Gastroesophageal sphincter (tissue), 4 donors: ENCODE measurements around the gene PACRG. TPM values are rescaled to one million over a fixed set of nuclear protein-coding genes. Genes with fewer than 3 reads are reported as not detected.

Source experiments
- ATAC-seq: fragments of 150-250 bp; one replicate; pipeline ENCODE4 v1.9.1; 2016; ENCODE audit warnings: mild to moderate bottlenecking, moderate library complexity
- H3K27ac ChIP-seq, 4 donors: fragments of 200-600 bp; sonication (generic) in 3 of 4; 1 replicate in 3 of 4; 2 replicates in 1 of 4; pipeline ENCODE4 v1.5.1; 2016 to 2019
- H3K27me3 ChIP-seq: fragments of 200-600 bp; sonication (generic); one replicate; pipeline ENCODE4 v1.5.1; 2019
- H3K36me3 ChIP-seq, 2 donors: fragments of 200-600 bp; sonication (generic); one replicate each; pipeline ENCODE4 v1.5.1; 2019; ENCODE audit warnings: control low read depth in 1 of 2
- H3K4me1 ChIP-seq, 3 donors: fragments of 200-600 bp; sonication (generic); 1 replicate in 2 of 3; 2 replicates in 1 of 3; pipeline ENCODE4 v1.5.1; 2016 to 2019; ENCODE audit warnings: control low read depth in 2 of 3
- H3K4me3 ChIP-seq, 2 donors: fragments of 200-600 bp; sonication (generic); one replicate each; pipeline ENCODE4 v1.5.1; 2019; ENCODE audit warnings: mild to moderate bottlenecking in 1 of 2, moderate library complexity in 1 of 2
- H3K9me3 ChIP-seq, 3 donors: fragments of 200-600 bp; sonication (generic); one replicate each; pipeline ENCODE4 v1.5.1; 2017 to 2019; ENCODE audit warnings: control low read depth in 2 of 3
- EP300 ChIP-seq: sonication (generic); formaldehyde crosslinking; IDR thresholded peaks from one replicate; pipeline ENCODE4 v1.6.1; 2017; ENCODE audit warnings: antibody characterized with exemption, mild to moderate bottlenecking
- POLR2A ChIP-seq, 2 donors: fragments of 450-650 bp; IDR thresholded peaks; one replicate each; pipeline ENCODE4 v1.6.1; 2017; ENCODE audit warnings: antibody characterized with exemption in 2 of 2, mild to moderate bottlenecking in 2 of 2, moderate library complexity in 1 of 2
- POLR2AphosphoS5 ChIP-seq: sonication (generic); formaldehyde crosslinking; IDR thresholded peaks from one replicate; pipeline ENCODE4 v1.6.1; 2017; ENCODE audit warnings: antibody characterized with exemption
- WGBS, 2 donors: methylation state at CpG; one replicate each; pipeline ENCODE4 v1.1.5; 2018; ENCODE audit warnings: low coverage in 1 of 2; 5-methylcytosine and 5-hydroxymethylcytosine counted together
- total RNA-seq, 4 donors: library from RNA; depleted of rRNA; stranded (reverse); fragments of >200 nt; gene quantifications; one replicate each; pipeline ENCODE4 v1.1.0, GENCODE V29; 2016
- TF ChIP-seq, protein P1 (sequence below), 4 experiments: fragments of 200-600 bp in 2 of 4; fragments of 450-650 bp in 2 of 4; sonication (generic) in 1 of 4; IDR thresholded peaks; one replicate each; pipeline ENCODE4 v1.5.1; 2017 to 2019; ENCODE audit warnings: antibody characterized with exemption in 4 of 4, mild to moderate bottlenecking in 2 of 4, moderate library complexity in 2 of 4

Gene PACRG
- total RNA-seq, 4 donors from 2014 or later = 1.0 to 7.0 TPM; not detected in 2

DNA sequence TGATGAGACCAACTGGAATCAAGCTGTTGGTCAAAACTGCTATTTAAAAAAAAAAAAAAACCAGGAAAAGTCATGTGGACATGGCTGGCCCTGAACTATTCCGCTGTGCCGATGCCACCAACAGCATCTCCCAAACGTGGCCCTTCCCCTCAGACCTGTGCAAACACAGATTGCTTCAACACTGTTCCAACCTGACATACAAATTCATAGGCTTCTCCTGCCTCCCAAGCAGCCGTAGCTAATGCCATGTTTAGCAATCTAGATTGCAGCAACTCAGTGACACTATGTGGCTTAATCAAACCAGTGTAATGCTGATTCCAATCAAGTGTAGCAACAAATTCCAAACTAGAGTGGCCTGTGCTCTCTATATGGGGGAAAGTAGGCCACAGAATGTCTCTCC, 16.4 kb upstream of the PACRG start:
- TF ChIP-seq POLR2AphosphoS5 = no peak
- TF ChIP-seq, protein P1, sequence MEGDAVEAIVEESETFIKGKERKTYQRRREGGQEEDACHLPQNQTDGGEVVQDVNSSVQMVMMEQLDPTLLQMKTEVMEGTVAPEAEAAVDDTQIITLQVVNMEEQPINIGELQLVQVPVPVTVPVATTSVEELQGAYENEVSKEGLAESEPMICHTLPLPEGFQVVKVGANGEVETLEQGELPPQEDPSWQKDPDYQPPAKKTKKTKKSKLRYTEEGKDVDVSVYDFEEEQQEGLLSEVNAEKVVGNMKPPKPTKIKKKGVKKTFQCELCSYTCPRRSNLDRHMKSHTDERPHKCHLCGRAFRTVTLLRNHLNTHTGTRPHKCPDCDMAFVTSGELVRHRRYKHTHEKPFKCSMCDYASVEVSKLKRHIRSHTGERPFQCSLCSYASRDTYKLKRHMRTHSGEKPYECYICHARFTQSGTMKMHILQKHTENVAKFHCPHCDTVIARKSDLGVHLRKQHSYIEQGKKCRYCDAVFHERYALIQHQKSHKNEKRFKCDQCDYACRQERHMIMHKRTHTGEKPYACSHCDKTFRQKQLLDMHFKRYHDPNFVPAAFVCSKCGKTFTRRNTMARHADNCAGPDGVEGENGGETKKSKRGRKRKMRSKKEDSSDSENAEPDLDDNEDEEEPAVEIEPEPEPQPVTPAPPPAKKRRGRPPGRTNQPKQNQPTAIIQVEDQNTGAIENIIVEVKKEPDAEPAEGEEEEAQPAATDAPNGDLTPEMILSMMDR (IDR thresholded peaks at IDR 0.05) = no peak
- no peak for TF ChIP-seq POLR2A (IDR thresholded peaks at IDR 0.05)
- TF ChIP-seq EP300 = no peak
- ATAC-seq = no peak
- Histone ChIP-seq H3K27ac (no peak overlapping the region), H3K36me3 (no peaks in the 10 kb centered on the region), H3K9me3 (no peaks in the 10 kb centered on the region), H3K27me3 (no peaks in the 10 kb centered on the region), H3K4me1 (no peaks in the 10 kb centered on the region), H3K4me3 (no peak overlapping the region)
- 90 to 94% methylated on average over 3 to 4 of the region's 4 CpGs for WGBS, 2 donors

- TF ChIP-seq, protein P1 (IDR thresholded peaks at IDR 0.05) = no peak
- TF ChIP-seq POLR2A (IDR thresholded peaks at IDR 0.05) (no peak), POLR2AphosphoS5 (no peak), EP300 (no peak)
- no peaks in the 10 kb centered on the region for H3K27me3 ChIP-seq
- ATAC-seq = no peak
- no peaks in the 10 kb centered on the region for H3K36me3 ChIP-seq
- no peak overlapping the region for H3K27ac ChIP-seq
- H3K9me3 ChIP-seq = no peaks in the 10 kb centered on the region
- no peaks in the 10 kb centered on the region for H3K4me1 ChIP-seq
- 88 to 89% methylated on average over 2 of the region's 2 CpGs for WGBS, 2 donors
- H3K4me3 ChIP-seq = no peak overlapping the region
Measured at GRCh38 chr6:162712694-162713093, 15.1 kb upstream of the PACRG start.

GRCh38 chr6:162713974-162714780, 13.6 kb upstream of the PACRG start:
- whole genome bisulfite sequencing, 2 donors = 84 to 89% methylated on average over 10 to 12 of the region's 13 CpGs
- ATAC-seq = no peak

GRCh38 chr6:162715601-162716000, 12.2 kb upstream of the PACRG start:
- TF ChIP-seq EP300 (no peak), POLR2AphosphoS5 (no peak), POLR2A (IDR thresholded peaks at IDR 0.05) (no peak)
- TF ChIP-seq, protein P1 (IDR thresholded peaks at IDR 0.05) = no peak
- Histone ChIP-seq H3K4me3 (no peak overlapping the region), H3K27me3 (no peaks in the 10 kb centered on the region), H3K4me1 (no peaks in the 10 kb centered on the region), H3K9me3 (no peaks in the 10 kb centered on the region), H3K36me3 (no peaks in the 10 kb centered on the region), H3K27ac (no peak overlapping the region)
- WGBS, 2 donors = 87 to 96% methylated on average over 5 to 6 of the region's 6 CpGs
- no peak for ATAC-seq

More at GRCh38 chr6:162713974-162714780, 13.6 kb upstream of the PACRG start:
- Histone ChIP-seq H3K27ac (no peak overlapping the region), H3K36me3 (no peaks in the 10 kb centered on the region), H3K27me3 (no peaks in the 10 kb centered on the region), H3K4me1 (no peaks in the 10 kb centered on the region), H3K9me3 (no peaks in the 10 kb centered on the region), H3K4me3 (no peak overlapping the region)
- no peak for TF ChIP-seq POLR2AphosphoS5
- TF ChIP-seq POLR2A (IDR thresholded peaks at IDR 0.05) = no peak
- TF ChIP-seq, protein P1 (IDR thresholded peaks at IDR 0.05) = no peak
- TF ChIP-seq EP300 = no peak

- no peaks in the 10 kb centered on the region for H3K27me3 ChIP-seq
- no peaks in the 10 kb centered on the region for H3K36me3 ChIP-seq
- TF ChIP-seq, protein P1 (IDR thresholded peaks at IDR 0.05) = no peak
- TF ChIP-seq POLR2A (IDR thresholded peaks at IDR 0.05) (no peak), EP300 (no peak), POLR2AphosphoS5 (no peak)
- 100% methylated on average over 1 of the region's 1 CpG; no CpG with 5 or more reads in 1 of the 2 donors for WGBS, 2 donors
- no peak overlapping the region for H3K27ac ChIP-seq
- no peak overlapping the region for H3K4me3 ChIP-seq
- H3K4me1 ChIP-seq = no peaks in the 10 kb centered on the region
- no peaks in the 10 kb centered on the region for H3K9me3 ChIP-seq
- ATAC-seq = no peak
Measured at GRCh38 chr6:162719528-162719927, 8.2 kb upstream of the PACRG start.
